ENCODE measurements around the gene IFI16.
"Not testable (repeated sequence)": the region's sequence is repeated elsewhere in the genome, so short reads cannot be mapped to it uniquely, and the experiment has no call there.

IFI16 gene

DNA sequence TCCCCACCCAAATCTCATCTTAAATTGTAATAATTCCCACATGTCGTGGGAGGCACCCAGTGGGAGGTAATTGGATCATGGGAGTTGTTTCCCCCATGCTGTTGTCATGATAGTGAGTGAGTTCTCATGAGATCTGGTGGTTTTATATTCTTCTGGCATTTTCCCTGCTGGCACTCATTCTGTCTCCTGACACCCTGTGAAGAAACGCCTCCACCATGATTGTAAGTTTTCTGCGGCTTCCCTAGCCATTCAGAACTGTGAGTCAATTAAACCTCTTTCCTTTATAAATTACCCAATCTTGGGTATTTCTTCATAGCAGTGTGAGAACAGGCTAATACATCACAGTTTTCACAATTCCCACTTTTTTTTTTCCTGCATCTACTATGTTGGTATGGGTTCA is 93.3 kb downstream of the IFI16 start:
- not testable (repeated sequence) for DNase-seq

All from femur (tissue), 1 donor.